ENCODE measurements around the gene FIGN. TPM values are rescaled to one million over a fixed set of nuclear protein-coding genes. Genes with fewer than 3 reads are reported as not detected.

FIGN gene
- total RNA-seq, 1 donor from 2014 or later: under 0.01 TPM

DNA sequence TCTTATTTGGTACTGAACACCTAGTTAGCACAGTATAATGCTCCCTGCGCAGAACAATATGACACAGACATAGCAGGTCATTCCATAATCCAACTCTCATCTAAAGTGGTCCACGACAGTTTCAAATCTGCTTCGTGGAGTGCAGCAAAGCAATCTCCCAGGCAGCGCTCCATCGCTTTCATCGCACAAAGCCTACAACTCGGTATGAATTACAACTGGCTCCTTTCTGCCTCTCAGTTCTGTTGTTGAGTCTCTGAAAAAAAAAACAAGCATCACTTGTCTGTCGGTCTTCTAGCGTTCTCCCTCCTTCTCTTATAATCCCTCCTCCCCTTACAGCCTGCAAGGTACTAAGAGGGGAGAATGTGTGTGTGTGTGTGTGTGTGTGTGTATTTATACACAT lies 123.5 kb downstream of the FIGN start:
- DNase-seq (ENCODE audit: low read depth in 2 of 2): no peak

- DNase-seq (ENCODE audit: low read depth in 2 of 2): no peak
These were observed 124.3 kb downstream of the FIGN start for GRCh38 chr2:163611557-163611906.

DNA sequence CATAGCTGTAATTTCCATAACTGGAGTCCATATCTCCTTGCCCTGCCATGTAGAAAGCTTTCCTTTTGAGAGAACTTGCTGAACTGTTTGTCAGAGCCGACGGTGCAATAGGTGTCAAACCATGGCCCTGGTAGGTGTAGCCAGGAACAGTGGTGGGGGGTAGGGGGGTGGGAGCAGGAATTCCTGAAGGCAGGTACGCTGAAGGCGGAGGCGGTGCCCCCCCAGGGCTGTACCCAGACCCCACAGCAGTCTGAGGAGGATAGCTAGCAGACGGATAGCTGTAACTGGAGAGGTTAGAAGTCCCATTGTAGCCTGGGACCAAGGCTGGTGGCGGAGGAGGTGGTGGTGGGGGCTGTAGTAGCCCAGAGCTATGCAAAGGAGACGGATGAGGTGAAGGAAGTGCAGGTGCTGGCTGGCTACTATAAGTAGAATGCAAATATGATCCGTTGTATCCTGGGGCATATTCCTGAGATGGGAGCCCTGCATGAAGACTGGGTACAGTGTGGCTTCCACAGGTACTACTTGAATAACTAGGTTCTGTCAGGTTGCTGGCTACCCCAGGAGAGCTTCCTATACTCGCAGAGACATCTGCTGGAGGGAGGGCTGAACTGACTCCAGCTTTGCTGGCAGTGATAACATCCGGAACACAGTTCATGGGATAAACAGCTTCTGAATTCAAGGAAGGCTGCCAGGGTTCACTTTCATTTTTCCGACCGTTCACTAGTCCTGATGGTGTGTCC lies 124.8 kb downstream of the FIGN start:
- peak; percentile 4 to 10 for DNase-seq (ENCODE audit: low read depth in 2 of 2)

- no peak for DNase-seq (ENCODE audit: low read depth in 2 of 2)
These were observed 128.2 kb downstream of the FIGN start for GRCh38 chr2:163607630-163608029.

GRCh38 chr2:163606878-163607277 lies 128.9 kb downstream of the FIGN start:
- DNase-seq (ENCODE audit: low read depth in 2 of 2): no peak

DNA sequence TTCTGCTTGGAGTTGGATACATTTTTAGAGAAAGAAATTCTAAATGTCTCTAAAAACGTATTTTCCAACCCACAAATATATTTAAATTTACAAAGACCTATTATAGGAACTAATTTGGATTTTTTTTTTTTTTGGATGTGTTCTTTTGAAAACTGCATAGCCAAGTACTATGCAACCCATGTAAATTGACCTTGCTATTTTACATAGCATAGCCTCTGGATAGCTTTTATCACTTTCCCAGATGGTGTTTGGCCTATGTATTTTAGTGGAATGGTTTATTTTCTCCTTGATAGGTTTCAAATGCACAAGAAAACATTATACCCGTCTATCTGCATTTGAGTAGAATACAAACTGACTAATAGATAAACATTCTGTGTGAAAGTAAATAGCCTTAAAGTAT lies 130.0 kb downstream of the FIGN start:
- DNase-seq (ENCODE audit: low read depth in 2 of 2): no peak

DNA sequence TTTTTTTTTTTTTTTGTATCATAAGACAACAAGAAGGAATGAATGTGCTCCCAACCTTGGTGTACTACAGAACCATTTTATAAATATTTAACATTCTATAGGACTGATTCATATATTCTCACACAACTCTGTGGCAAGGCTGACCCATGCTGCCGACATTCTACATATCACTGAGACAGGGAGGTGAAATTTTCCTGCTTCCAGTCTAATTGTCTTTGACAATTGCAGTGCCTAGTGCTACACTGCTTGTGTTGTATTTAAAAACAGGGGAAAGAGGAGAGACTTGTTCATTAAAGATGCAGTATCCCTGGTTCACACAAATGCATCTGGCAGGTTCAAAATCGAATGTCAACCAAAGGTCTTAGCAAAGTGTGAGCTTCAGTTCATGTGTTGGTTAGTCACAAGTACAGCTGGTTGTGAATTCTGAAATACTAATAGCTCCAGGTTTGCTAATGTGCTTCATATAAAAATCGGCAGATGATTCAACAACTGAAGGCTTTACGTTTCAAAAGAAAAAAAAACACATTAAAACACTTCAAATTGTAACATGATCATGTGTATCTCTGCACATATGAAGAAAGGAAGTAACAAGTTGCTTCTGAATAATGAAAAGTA lies 130.8 kb downstream of the FIGN start:
- DNase-seq (ENCODE audit: low read depth in 2 of 2): no peak

GRCh38 chr2:163602196-163602595 lies 133.6 kb downstream of the FIGN start:
- no peak for DNase-seq (ENCODE audit: low read depth in 2 of 2)

DNA sequence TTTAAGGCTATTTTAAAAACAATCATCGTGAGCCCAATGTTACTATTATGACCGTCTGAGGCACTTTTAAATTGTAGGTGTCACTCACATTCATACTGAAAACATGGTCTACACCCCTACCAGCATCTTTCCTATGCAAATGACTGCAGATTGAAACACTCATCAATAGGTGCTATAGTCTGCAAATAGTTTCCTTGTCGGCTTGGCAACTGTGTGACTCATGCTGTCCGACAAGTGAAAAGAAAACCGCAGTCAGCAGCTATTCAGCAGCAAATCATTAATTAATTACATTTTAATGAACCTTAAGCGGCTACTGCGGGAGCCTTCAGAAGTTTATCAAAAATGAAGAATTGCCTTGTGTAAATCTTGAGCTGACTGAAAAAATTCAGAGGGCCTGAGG lies 134.4 kb downstream of the FIGN start:
- no peak for DNase-seq (ENCODE audit: low read depth in 2 of 2)

- DNase-seq (ENCODE audit: low read depth in 2 of 2): no peak
These were observed 135.0 kb downstream of the FIGN start for GRCh38 chr2:163600801-163601200.

GRCh38 chr2:163595028-163595427 lies 140.8 kb downstream of the FIGN start:
- no peak for DNase-seq (ENCODE audit: low read depth in 2 of 2)

- no peak for DNase-seq (ENCODE audit: low read depth in 2 of 2)
These were observed 141.3 kb downstream of the FIGN start for GRCh38 chr2:163594497-163594896.

GRCh38 chr2:163593982-163594381 lies 141.8 kb downstream of the FIGN start:
- DNase-seq (ENCODE audit: low read depth in 2 of 2): no peak

DNA sequence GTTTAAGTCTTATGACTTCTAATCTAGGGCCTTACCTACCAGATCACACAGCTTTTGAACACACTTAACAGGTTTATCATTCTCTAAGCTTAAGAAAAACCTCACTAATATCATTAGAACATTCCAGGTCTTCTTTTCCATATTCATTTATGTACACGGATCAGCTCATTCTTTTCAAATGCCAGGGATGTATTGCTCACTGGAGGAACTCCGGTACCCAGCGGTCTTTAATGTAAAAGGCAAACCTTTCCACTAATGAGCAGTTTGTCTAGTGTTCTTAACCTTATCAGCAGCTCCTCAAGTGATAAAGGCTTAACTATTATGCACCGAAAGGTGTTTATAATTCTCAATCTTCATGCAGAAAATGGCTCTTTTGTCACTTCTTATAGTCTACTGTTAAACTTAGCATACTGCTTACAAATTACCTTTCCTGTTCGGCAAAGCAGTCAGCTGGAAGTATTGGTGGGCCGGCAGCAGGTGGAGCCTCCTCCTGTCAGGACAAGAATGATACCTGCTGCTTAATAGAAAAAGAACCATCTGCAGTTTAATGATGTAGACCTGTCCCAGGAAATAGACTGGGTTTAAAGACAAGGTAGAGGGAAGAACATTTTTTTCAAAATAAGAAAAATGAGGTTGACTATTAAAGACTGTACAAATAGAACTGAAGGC lies 142.7 kb downstream of the FIGN start:
- DNase-seq (ENCODE audit: low read depth in 2 of 2): no peak

DNA sequence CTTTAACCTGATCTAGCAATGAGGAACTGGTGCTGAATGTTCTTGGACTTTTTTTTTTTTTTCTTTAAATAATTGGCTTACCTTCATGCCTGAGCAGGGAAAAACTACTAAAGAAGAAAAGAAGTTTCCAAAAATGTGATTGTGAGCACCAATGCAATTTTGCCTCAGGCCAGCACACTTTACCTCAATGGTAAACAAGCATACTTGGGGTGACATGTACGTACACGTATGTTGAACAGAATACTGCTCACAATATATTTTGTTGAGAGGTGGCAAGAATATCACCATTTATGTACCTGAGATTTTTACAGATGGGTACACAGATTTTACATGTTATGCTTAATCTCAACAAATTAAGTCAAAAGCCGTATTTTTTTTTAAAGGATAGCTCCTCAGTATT lies 144.3 kb downstream of the FIGN start:
- DNase-seq (ENCODE audit: low read depth in 2 of 2): no peak

DNA sequence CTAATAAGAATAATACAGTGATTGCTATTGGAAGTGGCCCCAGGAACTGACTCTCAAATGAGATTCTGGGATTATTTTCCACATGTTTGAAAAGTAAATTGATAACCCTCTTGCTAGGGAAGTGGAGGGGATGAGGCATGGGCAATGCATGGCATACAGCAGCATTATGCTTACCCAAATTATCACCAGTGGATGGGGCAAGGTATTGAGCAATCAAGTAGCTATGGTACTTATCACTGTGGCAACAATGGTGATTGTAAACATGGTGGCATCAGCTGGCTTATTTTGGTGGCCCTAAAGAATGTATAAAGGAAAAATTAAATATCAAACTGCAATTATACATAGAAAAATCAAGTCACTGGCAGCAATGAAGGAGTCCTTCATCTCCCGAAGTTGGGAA lies 155.1 kb downstream of the FIGN start:
- no peak for DNase-seq (ENCODE audit: low read depth in 2 of 2)

- DNase-seq (ENCODE audit: low read depth in 2 of 2): no peak
These were observed 161.5 kb downstream of the FIGN start for GRCh38 chr2:163574309-163574708.

GRCh38 chr2:163573652-163574051 lies 162.2 kb downstream of the FIGN start:
- no peak for DNase-seq (ENCODE audit: low read depth in 2 of 2)

- DNase-seq (ENCODE audit: low read depth in 2 of 2): no peak
These were observed 163.0 kb downstream of the FIGN start for GRCh38 chr2:163572850-163573249.

DNA sequence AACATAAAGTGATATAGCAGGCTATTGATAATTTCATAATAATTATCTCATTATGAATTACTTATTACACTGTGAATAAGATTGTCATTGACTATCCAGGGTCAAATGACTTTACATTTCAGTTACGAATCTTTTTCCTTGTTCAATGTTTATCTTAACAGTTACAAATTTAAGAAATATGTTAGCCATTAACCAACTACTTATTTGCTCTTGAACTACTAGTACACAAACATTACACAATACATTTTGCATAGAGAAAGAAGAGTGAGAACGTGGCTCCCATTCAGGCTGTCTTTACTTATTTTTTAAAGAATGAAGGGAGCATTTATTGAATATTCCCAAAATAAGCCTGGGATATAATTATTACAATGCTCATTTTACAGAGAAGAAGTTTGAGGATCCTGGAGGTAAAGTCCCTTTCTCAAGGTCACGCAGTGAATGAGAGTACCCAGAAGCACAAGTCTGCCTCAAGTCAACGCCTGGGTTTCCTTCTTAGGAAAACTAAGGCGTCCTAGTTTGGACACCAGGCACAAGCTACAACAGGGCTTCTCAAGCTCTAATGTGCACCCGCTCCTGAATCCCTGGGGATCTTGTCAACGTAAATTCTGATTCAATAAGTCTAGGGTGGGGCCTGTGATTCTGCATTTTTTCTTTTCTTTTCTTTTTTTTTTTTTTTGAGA lies 164.2 kb downstream of the FIGN start:
- no peak for DNase-seq (ENCODE audit: low read depth in 2 of 2)

- DNase-seq (ENCODE audit: low read depth in 2 of 2): no peak
These were observed 165.4 kb downstream of the FIGN start for GRCh38 chr2:163570391-163570790.

- no peak for DNase-seq (ENCODE audit: low read depth in 2 of 2)
These were observed 170.6 kb downstream of the FIGN start for GRCh38 chr2:163565192-163565591.
